ENCODE data around the gene MBD5. TPM values are rescaled to one million over a fixed set of nuclear protein-coding genes. Genes with fewer than 3 reads are reported as not detected.
"Not testable (repeated sequence)": the region's sequence is repeated elsewhere in the genome, so short reads cannot be mapped to it uniquely, and the experiment has no call there.

Gene MBD5
- total RNA-seq, 1 experiment from 2014 or later: 33.9 TPM

GRCh38 chr2:148542614-148543013, 521.7 kb downstream of the MBD5 start:
- H3K27me3 Mint-ChIP-seq (ENCODE audit: insufficient read depth, unreplicated experiment): peaks cover 11% of the 10 kb centered on the region
- no peaks in the 10 kb centered on the region for H3K9me3 Mint-ChIP-seq (ENCODE audit: unreplicated experiment)
- no TSS peak for BruUV-seq (replicated peaks)
- no peaks in the 10 kb centered on the region for H3K36me3 Mint-ChIP-seq (ENCODE audit: insufficient read depth, unreplicated experiment)
- H3K4me1 Mint-ChIP-seq (ENCODE audit: insufficient read depth, unreplicated experiment): no peaks in the 10 kb centered on the region
- POLR2A ChIA-PET: no interaction called here
- DNase-seq (ENCODE audit: unreplicated experiment): no peak
- CTCF ChIA-PET: no interaction called here
- no peak overlapping the region for H3K27ac Mint-ChIP-seq (ENCODE audit: low read depth, unreplicated experiment)
- TF ChIP-seq CTCF (IDR thresholded peaks at IDR 0.05; ENCODE audit: unreplicated experiment): no peak
- no peak overlapping the region for H3K4me3 Mint-ChIP-seq (ENCODE audit: unreplicated experiment)
- intact Hi-C loops (cut with micrococcal nuclease): no loop called here

GRCh38 chr2:148543088-148543540, 522.2 kb downstream of the MBD5 start:
- CTCF ChIA-PET; POLR2A ChIA-PET; intact Hi-C loops (cut with micrococcal nuclease); H3K36me3 Mint-ChIP-seq (ENCODE audit: insufficient read depth, unreplicated experiment); H3K4me1 Mint-ChIP-seq (ENCODE audit: insufficient read depth, unreplicated experiment); DNase-seq (ENCODE audit: unreplicated experiment); BruUV-seq (replicated peaks); H3K27ac Mint-ChIP-seq (ENCODE audit: low read depth, unreplicated experiment); H3K9me3 Mint-ChIP-seq (ENCODE audit: unreplicated experiment); H3K4me3 Mint-ChIP-seq (ENCODE audit: unreplicated experiment): not testable (repeated sequence)
- H3K27me3 Mint-ChIP-seq (ENCODE audit: insufficient read depth, unreplicated experiment): peaks cover 11% of the 10 kb centered on the region

- Mint-ChIP-seq H3K36me3 (ENCODE audit: insufficient read depth, unreplicated experiment) (no peaks in the 10 kb centered on the region), H3K4me1 (ENCODE audit: insufficient read depth, unreplicated experiment) (no peaks in the 10 kb centered on the region), H3K9me3 (ENCODE audit: unreplicated experiment) (no peaks in the 10 kb centered on the region), H3K4me3 (ENCODE audit: unreplicated experiment) (no peak overlapping the region), H3K27ac (ENCODE audit: low read depth, unreplicated experiment) (no peak overlapping the region), H3K27me3 (ENCODE audit: insufficient read depth, unreplicated experiment) (peaks cover 6% of the 10 kb centered on the region)
- no peak for TF ChIP-seq CTCF (IDR thresholded peaks at IDR 0.05; ENCODE audit: unreplicated experiment)
- BruUV-seq (replicated peaks): no TSS peak
- CTCF ChIA-PET: interaction anchor here (0.6 to 1.2 kb wide), 2 partner anchors 10 to 759 kb away, joined by 3 read pairs; no protein-coding TSS in a partner anchor
- intact Hi-C loops (cut with micrococcal nuclease): no loop called here
- POLR2A ChIA-PET: no interaction called here
- DNase-seq (ENCODE audit: unreplicated experiment): no peak
Measured at GRCh38 chr2:148545390-148546256, 524.7 kb downstream of the MBD5 start.

- Mint-ChIP-seq H3K27ac (ENCODE audit: low read depth, unreplicated experiment) (no peak overlapping the region), H3K4me1 (ENCODE audit: insufficient read depth, unreplicated experiment) (no peaks in the 10 kb centered on the region), H3K27me3 (ENCODE audit: insufficient read depth, unreplicated experiment) (no peaks in the 10 kb centered on the region), H3K9me3 (ENCODE audit: unreplicated experiment) (no peaks in the 10 kb centered on the region), H3K36me3 (ENCODE audit: insufficient read depth, unreplicated experiment) (no peaks in the 10 kb centered on the region), H3K4me3 (ENCODE audit: unreplicated experiment) (no peak overlapping the region)
- CTCF ChIA-PET: no interaction called here
- no TSS peak for BruUV-seq (replicated peaks)
- intact Hi-C loops (cut with micrococcal nuclease): no loop called here
- TF ChIP-seq CTCF (IDR thresholded peaks at IDR 0.05; ENCODE audit: unreplicated experiment): no peak
- POLR2A ChIA-PET: no interaction called here
- peak; percentile 34 for DNase-seq (ENCODE audit: unreplicated experiment)
Measured at GRCh38 chr2:148546270-148546669, 525.4 kb downstream of the MBD5 start.

Measured in MCF 10A (cell line).